Globus pallidus (tissue), 1 donor: ENCODE measurements around the gene TRPM7.
A peak's percentile ranks its signal among the peaks of the same experiment; 100 is the strongest.
"Not testable (repeated sequence)": the region's sequence is repeated elsewhere in the genome, so short reads cannot be mapped to it uniquely, and the experiment has no call there.

Experiments used
- DNase-seq: peaks from one replicate; pipeline ENCODE4 v3.0.0-alpha.2; 2015; ENCODE audit warnings: low spot score

Gene TRPM7, protein sequence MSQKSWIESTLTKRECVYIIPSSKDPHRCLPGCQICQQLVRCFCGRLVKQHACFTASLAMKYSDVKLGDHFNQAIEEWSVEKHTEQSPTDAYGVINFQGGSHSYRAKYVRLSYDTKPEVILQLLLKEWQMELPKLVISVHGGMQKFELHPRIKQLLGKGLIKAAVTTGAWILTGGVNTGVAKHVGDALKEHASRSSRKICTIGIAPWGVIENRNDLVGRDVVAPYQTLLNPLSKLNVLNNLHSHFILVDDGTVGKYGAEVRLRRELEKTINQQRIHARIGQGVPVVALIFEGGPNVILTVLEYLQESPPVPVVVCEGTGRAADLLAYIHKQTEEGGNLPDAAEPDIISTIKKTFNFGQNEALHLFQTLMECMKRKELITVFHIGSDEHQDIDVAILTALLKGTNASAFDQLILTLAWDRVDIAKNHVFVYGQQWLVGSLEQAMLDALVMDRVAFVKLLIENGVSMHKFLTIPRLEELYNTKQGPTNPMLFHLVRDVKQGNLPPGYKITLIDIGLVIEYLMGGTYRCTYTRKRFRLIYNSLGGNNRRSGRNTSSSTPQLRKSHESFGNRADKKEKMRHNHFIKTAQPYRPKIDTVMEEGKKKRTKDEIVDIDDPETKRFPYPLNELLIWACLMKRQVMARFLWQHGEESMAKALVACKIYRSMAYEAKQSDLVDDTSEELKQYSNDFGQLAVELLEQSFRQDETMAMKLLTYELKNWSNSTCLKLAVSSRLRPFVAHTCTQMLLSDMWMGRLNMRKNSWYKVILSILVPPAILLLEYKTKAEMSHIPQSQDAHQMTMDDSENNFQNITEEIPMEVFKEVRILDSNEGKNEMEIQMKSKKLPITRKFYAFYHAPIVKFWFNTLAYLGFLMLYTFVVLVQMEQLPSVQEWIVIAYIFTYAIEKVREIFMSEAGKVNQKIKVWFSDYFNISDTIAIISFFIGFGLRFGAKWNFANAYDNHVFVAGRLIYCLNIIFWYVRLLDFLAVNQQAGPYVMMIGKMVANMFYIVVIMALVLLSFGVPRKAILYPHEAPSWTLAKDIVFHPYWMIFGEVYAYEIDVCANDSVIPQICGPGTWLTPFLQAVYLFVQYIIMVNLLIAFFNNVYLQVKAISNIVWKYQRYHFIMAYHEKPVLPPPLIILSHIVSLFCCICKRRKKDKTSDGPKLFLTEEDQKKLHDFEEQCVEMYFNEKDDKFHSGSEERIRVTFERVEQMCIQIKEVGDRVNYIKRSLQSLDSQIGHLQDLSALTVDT (N-terminal part only)

DNA sequence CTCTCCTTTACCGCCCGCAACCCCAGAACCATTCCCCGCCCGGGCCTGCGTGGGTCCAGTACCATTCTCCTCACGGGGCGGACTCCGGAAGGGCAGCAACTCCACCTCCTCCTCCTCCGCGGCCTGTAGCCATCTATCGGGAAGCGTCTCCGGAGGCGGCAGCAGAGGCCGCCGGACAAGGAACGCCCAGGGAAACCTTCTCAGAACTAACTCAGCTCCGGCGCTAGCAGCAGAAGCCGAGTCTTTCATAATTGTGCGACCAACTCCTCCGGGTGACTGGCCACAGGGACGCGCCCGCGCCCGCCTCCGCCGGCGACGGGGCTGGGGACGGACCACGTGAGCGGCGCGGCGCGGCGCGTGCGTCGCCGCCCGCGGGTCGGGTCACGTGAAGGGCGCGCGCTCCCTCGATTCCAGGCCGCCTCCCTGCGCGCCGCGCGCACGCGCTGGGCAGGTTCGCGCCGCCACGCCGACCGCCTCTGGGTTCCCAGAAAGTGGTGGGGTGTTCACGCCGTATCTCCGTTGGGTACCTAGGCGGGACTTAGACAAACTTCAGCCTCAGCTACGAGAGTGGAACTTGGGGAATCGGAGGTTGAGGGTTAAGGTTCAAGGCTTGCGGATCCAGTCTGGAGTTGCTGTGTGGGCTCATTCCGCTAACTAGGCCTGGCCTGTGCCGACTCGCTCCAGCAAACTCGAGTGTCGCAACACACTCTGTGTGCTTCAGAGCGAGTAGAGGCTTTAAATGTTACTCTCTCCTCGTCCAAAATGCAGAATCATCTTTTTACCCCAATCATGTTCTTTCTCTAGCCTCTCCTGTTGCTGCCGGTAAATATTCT lies at the start of gene TRPM7:
TRPM7 (minus strand) TSS at position 329 of the 833 bp plus-strand sequence; CDS start at position 65, 264 bp downstream.
- DNase-seq = peak; percentile 82

DNA sequence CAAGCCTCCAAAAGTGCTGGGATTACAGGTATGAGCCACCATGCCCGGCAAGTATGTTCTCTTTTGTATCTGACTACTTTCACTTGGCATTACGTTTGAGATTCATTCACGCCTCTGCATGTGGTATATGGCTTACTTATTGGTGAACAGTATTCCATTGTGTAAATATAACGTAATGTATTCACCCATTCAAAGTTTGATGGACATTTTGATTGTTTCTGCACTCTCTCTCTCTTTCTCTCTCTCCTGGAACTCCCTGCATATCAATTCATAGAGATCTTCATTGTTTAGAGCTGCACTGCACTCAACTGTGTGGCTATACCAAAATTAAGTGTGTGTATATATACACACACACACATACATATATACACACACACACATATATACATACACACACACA lies 48.6 kb upstream of the TRPM7 start:
- peak; percentile 19 for DNase-seq

DNA sequence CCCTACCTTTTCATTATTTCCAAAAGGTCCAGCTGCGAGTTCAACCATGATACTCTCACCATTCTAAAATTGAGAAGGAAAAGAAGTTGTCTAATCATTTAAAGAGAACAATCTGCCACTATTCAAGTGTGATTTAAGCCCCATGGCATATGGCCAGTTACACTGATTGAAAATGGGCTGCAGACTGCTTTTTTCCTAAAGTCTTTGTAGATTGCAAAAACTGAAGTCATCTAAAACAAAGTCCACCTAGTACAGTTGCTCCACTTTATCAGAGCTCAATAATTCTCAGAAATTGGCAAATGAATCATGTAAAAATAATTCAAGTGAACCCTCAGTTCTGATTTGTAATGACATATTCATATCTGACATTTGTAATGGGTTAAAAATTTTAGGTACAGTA lies 39.7 kb upstream of the TRPM7 start:
- DNase-seq = no peak

DNA sequence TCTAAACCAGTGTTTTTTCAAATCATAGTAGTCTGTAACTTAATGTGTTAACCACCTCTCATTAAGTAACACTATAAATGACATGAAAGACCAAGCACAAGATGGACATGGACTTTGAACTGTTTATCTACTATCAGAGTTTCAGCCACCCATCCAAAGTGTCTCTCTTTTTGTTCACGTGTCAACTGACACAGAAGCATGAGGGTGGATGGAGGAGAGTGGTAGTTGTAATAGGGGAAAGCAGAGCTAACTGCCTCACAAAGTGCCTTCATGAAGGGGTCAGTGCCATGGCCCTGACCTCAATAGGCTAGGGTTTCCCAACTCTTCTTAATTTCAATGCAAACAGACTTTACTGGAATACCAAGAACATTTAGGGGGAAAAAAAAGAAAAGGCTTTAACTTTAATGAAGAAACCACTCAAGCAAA lies 32.1 kb upstream of the TRPM7 start:
- no peak for DNase-seq

DNA sequence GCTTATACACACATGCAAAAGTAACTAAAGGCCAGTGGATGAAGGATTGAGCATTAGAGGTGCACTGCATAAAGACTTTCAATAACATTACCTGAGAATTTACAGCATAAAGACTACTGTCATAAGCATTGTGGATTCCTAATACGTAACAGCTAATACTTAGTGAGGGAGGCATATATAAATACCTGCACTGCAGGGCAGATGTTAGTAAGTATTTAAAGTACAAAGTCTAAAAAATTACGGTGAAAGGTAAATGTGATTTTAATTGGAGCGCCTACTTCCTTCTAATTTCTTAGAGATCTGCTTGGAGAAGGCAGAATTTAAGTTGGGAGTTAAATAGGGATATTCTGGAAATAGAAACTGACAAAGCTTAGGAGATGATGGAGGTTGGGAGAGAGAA lies 25.4 kb upstream of the TRPM7 start:
- DNase-seq = no peak

DNA sequence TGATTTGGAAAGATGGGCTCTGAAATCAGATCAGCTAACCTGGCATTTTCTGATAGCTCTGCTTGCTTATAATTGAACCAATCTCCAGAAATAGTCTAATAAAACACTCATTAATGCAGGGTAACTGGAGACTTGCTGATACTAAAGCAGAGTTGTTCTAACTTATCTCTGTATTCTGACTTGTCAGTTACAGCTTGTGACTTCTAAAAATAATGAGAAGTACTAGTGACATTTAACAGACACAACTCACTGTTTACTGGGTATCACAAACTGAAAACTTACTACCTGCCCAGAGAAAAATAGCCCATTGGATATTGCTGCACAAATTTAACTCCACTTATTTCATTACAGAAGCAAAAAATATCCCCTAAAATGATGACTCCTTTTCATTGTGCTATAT lies 24.0 kb upstream of the TRPM7 start:
- DNase-seq = no peak

DNA sequence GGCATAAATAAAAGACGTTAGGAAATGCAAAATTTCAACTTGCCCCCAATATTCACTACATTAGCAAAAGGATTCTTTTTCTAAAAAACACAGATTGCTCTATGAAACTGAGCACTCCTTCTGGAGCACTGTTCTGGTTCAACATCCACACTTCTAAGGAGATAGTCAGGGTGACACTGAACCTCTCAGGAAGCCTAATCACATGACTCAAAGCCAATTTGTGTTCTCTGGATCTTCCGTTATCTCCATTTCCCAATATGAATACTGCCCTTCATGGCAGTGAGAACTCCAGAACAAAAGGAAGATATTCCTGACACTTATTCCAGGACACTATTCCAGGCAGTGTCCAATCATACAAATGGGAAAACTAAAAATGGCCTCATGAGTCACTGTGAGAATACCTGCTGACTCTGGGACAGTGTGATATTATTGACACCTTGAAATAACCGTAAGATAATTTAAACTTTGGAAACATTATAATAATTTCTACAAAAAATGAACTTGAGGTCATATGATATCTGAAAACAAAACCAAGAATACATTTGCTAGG lies 21.4 kb upstream of the TRPM7 start:
- no peak for DNase-seq

DNA sequence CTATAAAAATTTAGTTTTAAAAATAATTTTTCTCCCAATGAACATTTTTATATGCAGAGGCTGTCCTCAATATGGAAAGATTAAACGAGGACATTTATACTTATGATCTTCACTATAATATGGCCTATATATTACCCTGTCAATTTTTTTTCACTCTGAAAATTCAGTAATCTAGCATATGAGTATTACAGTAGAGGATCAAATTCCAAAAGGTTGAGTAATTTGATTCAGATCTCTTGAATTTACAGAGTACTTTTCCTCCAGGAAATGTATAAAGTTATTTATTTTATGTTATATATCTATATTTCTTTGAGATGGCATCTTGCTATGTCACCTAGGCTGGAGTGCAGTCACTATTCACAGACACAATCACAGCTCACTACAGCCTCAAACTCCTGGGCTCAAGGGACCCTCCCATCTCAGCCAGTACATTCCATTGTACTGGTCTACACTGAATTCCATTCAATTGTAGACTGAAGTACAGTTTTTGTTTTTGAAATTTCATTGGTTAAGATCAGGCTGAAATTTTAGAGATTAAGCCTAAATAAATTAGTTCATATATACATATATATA lies 16.3 kb upstream of the TRPM7 start:
- DNase-seq = no peak

DNA sequence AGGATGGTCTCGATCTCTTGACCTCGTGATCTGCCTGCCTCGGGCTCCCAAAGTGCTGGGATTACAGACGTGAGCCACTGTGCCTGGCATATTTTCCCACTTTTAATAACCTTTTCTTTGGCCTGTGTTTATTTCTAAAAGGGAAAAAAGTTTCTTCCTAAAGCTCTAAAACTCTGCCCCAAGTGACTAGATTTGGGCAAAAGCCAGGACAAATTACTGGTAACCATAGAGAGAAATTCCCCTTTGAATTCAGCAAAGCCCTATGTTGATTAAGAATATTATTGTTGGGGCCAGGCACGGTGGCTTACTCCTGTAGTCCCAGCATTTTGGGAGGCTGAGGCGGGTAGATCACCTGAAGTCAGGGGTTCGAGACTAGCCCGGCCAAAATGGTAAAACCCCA lies 11.5 kb upstream of the TRPM7 start:
- DNase-seq = no peak

DNA sequence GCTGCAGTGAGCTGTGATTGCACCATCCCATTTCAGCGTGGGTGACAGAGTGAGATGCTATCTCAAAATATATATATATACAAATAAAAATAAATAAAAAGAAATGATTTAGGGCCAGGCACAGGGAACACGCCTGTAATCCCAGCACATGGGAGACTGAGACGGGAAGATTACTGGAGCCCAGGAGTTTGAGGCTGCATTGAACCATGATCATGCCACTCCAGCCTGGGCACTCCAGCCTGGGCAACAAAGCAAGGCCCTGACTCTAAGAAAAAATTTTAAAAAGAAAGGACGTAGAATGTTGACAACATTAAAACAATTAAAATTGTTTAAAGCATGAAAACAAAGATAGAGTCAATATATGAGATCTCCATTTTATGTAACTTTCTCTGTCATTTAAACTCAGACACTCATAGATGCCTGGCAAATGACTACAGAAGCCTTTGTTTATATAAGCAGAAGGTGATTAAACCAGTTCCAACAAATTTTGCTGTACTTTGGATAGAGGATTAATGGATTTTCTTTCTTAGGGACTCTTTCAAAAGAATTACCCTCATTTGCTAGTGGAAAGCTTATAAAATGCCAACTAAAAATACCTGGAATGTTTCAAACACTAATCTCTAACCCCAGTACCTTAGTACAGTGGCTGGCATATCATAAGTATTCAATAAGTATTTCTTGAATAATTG lies 10.7 kb upstream of the TRPM7 start:
- DNase-seq = no peak

DNA sequence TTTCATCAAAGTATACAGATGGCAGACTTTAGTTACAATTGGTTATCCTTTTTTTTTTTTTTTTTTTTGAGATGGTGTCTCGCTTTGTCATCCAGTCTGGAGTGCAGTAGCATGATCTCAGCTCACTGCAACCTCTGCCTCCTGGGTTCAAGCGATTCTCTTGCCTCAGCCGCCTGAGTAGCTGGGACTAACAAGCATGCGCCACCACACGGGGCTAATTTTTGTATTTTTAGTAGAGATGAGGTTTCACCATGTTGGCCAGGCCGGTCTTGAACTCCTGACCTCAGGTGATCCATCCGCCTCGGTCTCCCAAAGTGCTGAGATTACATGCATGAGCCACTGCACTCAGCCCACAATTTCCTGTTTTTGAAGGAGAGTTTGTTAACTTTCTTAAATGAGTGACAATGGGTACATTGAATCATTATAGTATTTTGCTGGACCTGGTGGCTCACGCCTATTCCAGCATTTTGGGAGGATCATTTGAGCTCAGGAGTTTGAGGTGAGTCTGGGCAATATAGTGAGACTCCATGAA lies 8.1 kb upstream of the TRPM7 start:
- not testable (repeated sequence) for DNase-seq

DNA sequence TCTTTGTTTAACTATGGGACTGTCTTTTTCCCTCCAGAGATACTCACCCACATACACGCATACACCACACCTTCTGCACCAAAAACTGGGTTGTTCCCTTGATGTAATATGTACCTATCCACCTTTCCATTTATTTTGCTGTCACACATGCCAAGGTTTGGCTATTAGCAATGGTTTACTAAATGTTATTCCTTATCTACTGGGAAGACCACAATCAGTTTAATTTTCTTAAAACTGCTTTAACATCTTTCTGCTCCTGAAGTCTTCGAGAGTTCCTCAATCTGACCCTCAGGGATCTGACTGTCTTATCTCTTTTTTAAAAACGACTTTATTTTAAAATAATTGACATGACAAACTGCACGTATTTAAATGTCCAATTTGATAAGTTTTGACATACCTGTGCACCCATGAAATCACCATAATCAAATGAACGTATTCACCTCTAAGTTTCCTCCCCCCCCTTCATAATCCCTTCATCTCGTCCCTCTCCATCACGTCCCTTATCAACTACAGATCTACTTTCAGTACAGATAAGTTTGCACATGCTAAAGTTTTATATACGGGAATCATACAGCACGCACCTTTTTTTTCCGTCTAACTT lies 805 bp upstream of the TRPM7 start:
- DNase-seq = no peak

DNA sequence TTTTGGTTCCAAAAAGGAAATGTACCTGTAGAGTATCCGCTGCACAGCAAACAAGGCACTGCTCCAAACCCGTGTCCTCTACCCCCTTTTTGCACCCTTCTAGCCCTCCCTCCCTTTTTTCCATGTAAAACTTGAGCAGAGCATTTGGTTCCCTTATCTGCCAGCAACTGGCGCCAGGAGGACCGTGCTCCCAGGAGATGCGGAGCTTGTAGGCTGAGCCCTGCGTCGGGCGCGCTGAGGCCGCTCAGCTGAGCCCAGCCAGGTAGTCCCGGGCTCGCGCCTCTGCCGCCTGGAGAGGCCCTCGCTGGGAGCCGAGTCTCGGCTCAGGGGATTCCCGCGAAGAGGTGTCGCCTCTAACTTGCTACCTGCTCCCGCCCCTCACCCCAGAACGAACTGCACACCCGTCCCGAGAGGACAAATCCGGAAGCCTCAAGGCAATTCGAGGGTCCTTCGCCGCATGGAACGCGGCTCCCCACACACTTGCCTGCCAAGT lies 575 bp downstream of the TRPM7 start:
- no peak for DNase-seq

DNA sequence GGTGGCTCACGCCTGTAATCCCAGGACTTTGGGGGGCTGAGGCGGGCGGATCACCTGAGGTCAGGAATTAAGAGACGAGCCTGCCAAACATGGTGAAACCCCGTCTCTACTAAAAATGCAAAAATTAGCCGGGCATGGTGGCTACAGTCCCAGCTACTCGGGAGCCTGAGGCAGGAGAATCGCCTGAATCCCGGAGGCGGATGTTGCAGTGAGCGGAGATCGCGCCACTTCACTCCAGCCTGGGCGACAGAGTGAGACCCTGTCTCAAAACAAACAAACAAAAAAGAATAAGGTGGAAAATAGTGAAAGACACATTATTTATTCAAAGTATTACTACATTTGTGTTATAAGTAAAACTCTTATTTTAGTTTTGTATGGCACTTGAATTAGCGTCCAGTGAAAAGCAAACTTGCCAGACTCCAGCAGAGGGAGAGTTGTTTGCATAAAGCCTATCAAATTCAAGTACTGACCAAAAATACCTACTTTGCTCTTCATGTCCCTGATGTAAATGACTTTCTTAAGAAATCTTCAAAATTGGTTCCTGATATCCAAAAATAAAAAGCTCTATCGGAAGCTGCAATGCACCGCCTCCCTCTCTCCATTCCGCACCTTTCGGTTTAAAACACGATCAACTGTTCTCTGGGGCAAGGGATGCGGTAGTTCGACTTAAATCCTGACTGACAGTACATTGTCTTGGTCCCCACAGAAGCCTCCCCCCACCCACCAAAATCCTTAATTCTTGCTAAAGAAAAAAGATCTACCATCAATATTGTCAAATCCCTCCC lies 1.2 kb downstream of the TRPM7 start:
- DNase-seq = peak; percentile 11

DNA sequence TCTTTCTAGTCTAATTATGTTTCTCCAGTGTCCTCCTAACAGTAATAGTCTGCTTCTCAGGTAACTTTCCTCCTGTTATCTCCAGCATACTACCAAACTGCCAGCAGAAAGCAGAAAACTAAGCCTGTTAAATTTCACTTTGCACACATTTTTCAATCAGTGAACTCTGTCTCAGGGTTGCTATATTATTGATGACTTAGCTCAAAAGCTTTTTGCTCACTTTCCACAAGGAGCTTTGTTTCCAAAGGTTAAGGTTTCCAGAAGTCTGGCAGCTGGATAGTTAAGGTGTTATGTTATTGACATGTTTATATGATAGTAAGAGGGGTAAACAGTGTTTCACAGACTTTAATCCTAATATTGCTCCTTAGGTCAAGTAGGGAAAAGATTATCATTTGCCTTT lies 5.1 kb downstream of the TRPM7 start:
- no peak for DNase-seq

DNA sequence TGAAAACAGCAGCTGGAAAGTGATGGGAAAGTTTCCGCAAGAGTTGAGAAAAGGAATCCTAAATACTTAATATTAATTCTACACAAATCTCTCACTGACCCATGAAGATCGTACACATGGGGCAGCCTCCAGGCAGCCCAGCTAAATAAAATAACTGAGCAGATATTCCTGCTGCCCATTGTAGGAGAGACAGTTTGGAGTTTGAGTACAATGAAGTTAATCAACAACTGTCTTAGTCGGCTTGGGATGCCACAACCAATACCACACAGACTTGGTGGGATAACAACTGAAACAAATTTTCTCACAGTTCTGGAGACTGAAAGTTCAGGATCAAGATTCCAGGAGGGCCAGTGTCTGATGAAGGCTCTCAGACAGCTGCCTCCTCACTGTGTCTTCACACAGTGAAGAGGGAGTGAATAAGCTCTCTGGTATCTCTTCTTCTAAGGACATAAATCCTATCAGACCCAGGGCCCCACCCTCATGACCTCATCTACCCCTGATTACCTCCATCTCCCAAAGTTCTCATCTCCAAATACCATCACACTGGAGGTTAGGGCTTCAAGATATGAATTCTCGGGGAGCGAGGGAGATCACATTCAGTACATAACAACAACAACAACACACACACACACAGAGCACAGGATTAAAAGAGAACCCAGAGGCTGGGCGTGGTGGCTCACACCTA lies 9.7 kb downstream of the TRPM7 start:
- DNase-seq = no peak

DNA sequence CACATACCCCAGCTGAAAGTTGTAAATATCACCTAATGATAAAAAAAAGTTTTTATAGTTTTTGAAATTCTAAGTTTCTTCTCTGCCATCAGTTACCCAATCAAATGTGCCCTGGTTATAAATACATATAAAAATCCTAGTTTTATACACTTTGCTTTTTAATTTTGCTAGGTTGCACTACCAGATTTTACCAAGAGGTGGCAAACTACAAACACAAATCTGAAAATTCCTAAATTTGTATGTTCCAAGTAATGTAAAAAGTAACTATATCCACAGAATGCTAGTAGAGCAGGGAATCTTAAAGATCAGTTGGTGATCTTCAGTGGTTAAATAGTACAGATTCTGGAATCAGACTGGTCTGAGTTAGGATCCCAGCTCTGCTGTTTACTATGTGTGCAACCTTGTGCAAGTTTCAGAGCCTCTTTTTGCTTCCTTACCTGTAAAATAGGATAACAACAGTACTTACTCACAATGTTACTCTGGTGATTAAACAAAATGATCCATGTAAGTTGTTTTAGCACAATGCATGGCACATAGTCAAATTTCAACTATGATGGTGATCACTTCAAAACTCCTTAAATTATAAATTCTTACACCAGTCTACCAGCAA lies 11.0 kb downstream of the TRPM7 start:
- DNase-seq = no peak
